22Rv1 (cell line): ENCODE measurements around the gene RASSF7.
A peak's percentile ranks its signal among the peaks of the same experiment; 100 is the strongest.

Experiments used
- H3K27ac ChIP-seq: fragments of 450-650 bp; 2 replicates; pipeline ENCODE4 v1.5.1; 2017
- ZFX ChIP-seq: fragments of 450-650 bp; IDR thresholded peaks from 2 replicates; pipeline ENCODE4 v1.6.1; 2017; ENCODE audit warnings: antibody characterized with exemption, borderline replicate concordance
- TF ChIP-seq, protein P1 (sequence below): fragments of 450-650 bp; IDR thresholded peaks from 2 replicates; pipeline ENCODE4 v1.5.1; 2017; ENCODE audit warnings: mild to moderate bottlenecking

Gene RASSF7

GRCh38 chr11:554428-555226 is 6.1 kb upstream of the RASSF7 start:
- H3K27ac ChIP-seq, result peak overlapping the region; percentile 76
- TF ChIP-seq ZFX, result no peak
- TF ChIP-seq, protein P1, sequence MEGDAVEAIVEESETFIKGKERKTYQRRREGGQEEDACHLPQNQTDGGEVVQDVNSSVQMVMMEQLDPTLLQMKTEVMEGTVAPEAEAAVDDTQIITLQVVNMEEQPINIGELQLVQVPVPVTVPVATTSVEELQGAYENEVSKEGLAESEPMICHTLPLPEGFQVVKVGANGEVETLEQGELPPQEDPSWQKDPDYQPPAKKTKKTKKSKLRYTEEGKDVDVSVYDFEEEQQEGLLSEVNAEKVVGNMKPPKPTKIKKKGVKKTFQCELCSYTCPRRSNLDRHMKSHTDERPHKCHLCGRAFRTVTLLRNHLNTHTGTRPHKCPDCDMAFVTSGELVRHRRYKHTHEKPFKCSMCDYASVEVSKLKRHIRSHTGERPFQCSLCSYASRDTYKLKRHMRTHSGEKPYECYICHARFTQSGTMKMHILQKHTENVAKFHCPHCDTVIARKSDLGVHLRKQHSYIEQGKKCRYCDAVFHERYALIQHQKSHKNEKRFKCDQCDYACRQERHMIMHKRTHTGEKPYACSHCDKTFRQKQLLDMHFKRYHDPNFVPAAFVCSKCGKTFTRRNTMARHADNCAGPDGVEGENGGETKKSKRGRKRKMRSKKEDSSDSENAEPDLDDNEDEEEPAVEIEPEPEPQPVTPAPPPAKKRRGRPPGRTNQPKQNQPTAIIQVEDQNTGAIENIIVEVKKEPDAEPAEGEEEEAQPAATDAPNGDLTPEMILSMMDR, result peak; percentile 75

DNA sequence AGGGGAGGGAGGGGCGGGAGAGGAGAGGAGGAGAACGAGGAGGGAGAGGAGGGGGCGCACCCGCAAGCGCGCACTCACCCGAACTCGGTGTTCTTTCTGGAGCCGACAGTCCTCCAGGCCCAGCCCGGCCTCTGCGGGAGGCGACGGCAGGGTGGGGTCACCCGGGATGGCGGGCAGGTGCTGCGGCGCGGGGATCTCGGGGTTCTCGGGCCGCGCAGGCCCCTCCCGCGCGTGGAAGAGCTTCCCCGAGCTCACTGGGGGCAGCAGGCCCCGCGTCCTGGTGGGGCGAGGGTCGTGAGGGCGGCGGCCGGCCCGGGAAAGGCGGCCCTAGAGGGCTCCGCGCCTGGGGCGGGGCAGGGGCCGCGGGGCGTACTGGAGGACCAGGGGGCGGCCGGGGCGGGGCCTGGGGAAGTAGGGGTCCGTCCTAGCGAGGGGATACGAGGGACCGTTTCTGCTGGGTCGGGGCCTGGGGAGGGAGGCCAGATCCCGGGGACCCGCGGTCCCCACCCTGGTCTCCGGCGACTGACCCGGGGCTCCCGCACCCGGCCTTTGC is 5.5 kb upstream of the RASSF7 start:
- peak overlapping the region; percentile 76 for H3K27ac ChIP-seq
- TF ChIP-seq, protein P1, result no peak

- TF ChIP-seq, protein P1, result no peak
- no peak for TF ChIP-seq ZFX
Measured at GRCh38 chr11:555780-556661, 4.7 kb upstream of the RASSF7 start.

DNA sequence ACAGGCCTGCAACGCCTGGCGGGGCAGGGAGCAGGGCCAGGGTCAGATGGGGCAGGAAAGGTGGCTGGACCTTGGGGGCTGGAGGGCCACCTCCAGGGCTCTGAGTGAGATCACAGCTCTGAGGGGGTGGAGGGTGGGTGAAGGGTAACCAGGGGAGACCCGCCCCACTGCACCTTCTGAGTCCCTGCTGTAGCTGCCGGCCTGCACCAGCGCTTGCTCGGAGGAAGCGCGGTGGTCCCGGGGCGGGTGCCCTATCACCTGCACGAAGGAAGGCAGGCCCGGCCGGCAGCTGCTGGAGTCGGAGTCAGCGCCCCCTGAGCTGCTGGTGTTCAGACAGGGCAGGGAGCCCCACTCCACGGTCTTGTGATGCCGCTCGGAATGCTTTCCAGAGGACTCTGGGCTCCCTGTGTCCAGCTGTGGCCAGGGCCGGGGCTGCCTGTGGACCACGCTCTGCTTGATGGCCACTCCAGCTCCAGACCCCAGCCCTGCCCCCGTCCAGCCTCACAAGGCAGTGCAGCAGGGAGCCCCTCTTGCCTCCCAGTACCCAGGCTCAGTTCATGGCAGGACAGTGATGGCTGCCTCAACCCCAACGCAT is 4.0 kb upstream of the RASSF7 start:
- H3K27ac ChIP-seq, result peak overlapping the region; percentile 76; the same call in 1 of the 2 replicates
- TF ChIP-seq ZFX, result no peak
- TF ChIP-seq, protein P1, result no peak

More at GRCh38 chr11:555780-556661, 4.7 kb upstream of the RASSF7 start:
- H3K27ac ChIP-seq, result peak overlapping the region; percentile 76

DNA sequence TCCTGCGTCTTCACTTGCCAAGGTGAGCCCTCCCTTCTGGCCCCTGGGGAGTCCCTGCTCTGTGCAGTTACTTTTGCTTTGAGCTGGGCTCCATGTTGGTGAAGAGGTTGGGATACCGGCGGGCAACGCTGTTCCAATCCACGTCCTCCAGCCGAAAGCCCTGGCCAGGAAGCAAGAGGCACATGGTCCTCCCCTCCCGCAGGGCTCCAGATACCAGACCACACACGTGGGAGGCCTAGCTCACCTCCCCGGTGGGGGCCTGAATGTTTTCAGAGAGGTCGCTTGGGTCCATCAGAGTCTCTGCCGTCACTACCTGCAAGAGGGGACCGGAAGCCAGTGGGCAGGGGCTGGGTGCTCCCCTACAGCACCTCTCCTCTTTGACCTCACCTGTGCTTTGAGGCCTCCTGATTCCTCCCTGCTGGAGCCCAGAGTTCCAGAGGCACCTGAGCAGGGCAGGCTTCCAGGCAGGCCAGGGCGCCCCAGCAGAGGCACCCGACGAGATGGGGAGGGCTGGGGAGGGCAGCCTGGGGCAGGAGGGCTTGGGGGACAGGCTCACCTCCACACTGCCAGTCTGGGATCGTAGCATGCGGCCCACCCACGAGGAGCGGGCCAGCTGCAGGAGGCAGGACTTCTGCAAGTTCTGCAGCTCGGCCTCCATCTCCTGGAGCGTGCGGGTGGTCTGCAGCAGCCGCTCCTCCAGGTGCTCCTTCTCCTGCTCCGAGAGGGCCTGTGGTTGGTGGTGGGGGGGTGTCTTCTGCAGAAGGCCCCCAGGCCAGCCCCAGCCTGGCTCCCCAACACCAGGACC is 3.2 kb upstream of the RASSF7 start:
- H3K27ac ChIP-seq, result no peak overlapping the region
- TF ChIP-seq, protein P1, result no peak
- no peak for TF ChIP-seq ZFX

GRCh38 chr11:558503-558902 is 2.3 kb upstream of the RASSF7 start:
- H3K27ac ChIP-seq, result no peak overlapping the region
- TF ChIP-seq, protein P1, result no peak
- TF ChIP-seq ZFX, result no peak
